Neutrophil (primary cell): ENCODE data around the gene DMAC2.

Experiments
- H3K27ac ChIP-seq: fragments of 200-600 bp; sonication (generic); 2 replicates; pipeline ENCODE4 v1.5.1; 2016; ENCODE audit warnings: mild to moderate bottlenecking, moderate library complexity
- H3K27me3 ChIP-seq: fragments of 200-600 bp; sonication (generic); 2 replicates; pipeline ENCODE4 v1.6.0; 2016; ENCODE audit warnings: mild to moderate bottlenecking
- H3K36me3 ChIP-seq: fragments of 200-600 bp; sonication (generic); 2 replicates; pipeline ENCODE4 v1.5.1; 2017
- H3K4me1 ChIP-seq, 2 experiments: fragments of 200-600 bp in 1 of 2; sonication (generic) in 1 of 2; 1 replicate in 1 of 2; 2 replicates in 1 of 2; pipeline versions ENCODE4 v1.5.1 to v1.6.1; 2013 to 2016; ENCODE audit warnings: low read depth in 1 of 2, low read length in 1 of 2, mild to moderate bottlenecking in 1 of 2, moderate library complexity in 1 of 2; ENCODE audit not compliant: control insufficient read depth in 1 of 2, insufficient read depth in 1 of 2
- H3K4me3 ChIP-seq, 2 experiments: fragments of 200-600 bp in 1 of 2; sonication (generic) in 1 of 2; 1 replicate in 1 of 2; 2 replicates in 1 of 2; pipeline ENCODE4 v1.5.1; 2013 to 2016; ENCODE audit warnings: low read depth in 1 of 2, low read length in 1 of 2, mild to moderate bottlenecking in 1 of 2, moderate library complexity in 1 of 2
- H3K9me3 ChIP-seq: fragments of 200-600 bp; sonication (generic); 2 replicates; pipeline ENCODE4 v1.5.1; 2016
- TF ChIP-seq, protein P1 (sequence below): fragments of 200-600 bp; sonication (generic); IDR thresholded peaks from 2 replicates; pipeline ENCODE4 v1.5.1; 2016; ENCODE audit warnings: antibody characterized with exemption

Gene DMAC2

GRCh38 chr19:41433171-41433570 is 6.5 kb downstream of the DMAC2 start:
- no peak overlapping the region for H3K4me3 ChIP-seq
- H3K27me3 ChIP-seq: no peaks in the 10 kb centered on the region
- TF ChIP-seq, protein P1, sequence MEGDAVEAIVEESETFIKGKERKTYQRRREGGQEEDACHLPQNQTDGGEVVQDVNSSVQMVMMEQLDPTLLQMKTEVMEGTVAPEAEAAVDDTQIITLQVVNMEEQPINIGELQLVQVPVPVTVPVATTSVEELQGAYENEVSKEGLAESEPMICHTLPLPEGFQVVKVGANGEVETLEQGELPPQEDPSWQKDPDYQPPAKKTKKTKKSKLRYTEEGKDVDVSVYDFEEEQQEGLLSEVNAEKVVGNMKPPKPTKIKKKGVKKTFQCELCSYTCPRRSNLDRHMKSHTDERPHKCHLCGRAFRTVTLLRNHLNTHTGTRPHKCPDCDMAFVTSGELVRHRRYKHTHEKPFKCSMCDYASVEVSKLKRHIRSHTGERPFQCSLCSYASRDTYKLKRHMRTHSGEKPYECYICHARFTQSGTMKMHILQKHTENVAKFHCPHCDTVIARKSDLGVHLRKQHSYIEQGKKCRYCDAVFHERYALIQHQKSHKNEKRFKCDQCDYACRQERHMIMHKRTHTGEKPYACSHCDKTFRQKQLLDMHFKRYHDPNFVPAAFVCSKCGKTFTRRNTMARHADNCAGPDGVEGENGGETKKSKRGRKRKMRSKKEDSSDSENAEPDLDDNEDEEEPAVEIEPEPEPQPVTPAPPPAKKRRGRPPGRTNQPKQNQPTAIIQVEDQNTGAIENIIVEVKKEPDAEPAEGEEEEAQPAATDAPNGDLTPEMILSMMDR: no peak
- no peak overlapping the region for H3K27ac ChIP-seq
- H3K36me3 ChIP-seq: peaks cover 15% of the 10 kb centered on the region
- H3K9me3 ChIP-seq: no peaks in the 10 kb centered on the region
- peaks cover 35 to 42% of the 10 kb centered on the region in 2 experiments for H3K4me1 ChIP-seq

GRCh38 chr19:41431426-41432386 is 8.0 kb downstream of the DMAC2 start:
- peak overlapping the region; percentile 57 for H3K27ac ChIP-seq
- no peaks in the 10 kb centered on the region for H3K9me3 ChIP-seq
- H3K4me1 ChIP-seq: peaks cover 43 to 50% of the 10 kb centered on the region in 2 experiments
- H3K27me3 ChIP-seq: no peaks in the 10 kb centered on the region
- H3K4me3 ChIP-seq: no peak overlapping the region
- H3K36me3 ChIP-seq: peaks cover 15% of the 10 kb centered on the region
- TF ChIP-seq, protein P1: peak; percentile 38

- Histone ChIP-seq H3K9me3 (no peaks in the 10 kb centered on the region), H3K27ac (peak overlapping the region; percentile 57), H3K4me1 (peaks cover 49 to 58% of the 10 kb centered on the region in 2 experiments), H3K4me3 (no peak overlapping the region), H3K36me3 (peaks cover 21% of the 10 kb centered on the region), H3K27me3 (no peaks in the 10 kb centered on the region)
- TF ChIP-seq, protein P1: no peak
These were observed 8.8 kb downstream of the DMAC2 start for GRCh38 chr19:41430922-41431321.

- Histone ChIP-seq H3K9me3 (no peaks in the 10 kb centered on the region), H3K4me3 (peak overlapping the region; percentile 94 to 100), H3K27me3 (no peaks in the 10 kb centered on the region), H3K27ac (peak overlapping the region; percentile 96), H3K4me1 (peaks cover 73 to 80% of the 10 kb centered on the region in 2 experiments), H3K36me3 (peaks cover 43% of the 10 kb centered on the region)
- TF ChIP-seq, protein P1: no peak
These were observed 11.2 kb downstream of the DMAC2 start for GRCh38 chr19:41428481-41428859.

DNA sequence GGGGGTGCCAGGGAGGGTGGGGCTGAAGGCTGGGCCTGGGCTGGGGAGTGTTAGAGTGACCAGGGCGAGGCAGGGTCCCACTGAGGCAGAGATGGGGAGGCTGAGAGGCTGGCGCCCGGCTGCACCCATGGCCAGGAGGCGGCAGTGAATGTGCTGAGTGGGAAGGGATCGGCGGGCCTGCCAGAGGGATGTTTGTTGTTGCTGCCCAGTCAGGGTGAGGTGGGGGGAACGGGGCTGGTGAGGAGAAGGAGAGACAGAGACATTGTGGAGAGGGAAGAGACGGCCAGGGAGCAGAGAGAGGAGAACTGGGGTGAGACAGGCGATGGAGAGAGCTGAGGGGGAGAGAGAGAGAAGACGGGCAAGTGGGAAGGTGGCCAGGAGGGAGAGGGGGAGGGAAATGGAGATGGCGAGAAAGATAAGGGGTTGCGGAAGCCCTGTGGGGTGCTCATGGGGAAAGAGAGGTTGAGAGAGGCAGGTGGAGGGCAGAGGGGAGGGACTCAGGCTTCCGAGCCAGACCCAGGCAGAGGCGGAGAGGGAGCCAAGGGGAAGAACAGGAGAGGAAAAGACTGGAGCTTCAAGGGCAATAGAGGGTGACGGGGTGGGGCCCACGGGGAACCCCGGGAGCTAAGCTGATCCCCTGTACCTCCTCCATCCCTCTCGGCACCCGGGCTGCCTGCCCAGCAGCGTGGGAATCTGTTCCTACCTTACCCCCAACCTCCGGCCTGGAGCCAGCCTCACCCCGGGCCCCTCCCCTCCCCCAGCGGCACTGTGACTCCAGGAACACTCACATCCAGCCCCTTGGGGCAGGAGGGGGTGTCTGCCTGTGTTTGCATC is 11.8 kb downstream of the DMAC2 start:
- H3K36me3 ChIP-seq: peaks cover 43% of the 10 kb centered on the region
- no peaks in the 10 kb centered on the region for H3K27me3 ChIP-seq
- TF ChIP-seq, protein P1: no peak
- peaks cover 79 to 86% of the 10 kb centered on the region in 2 experiments for H3K4me1 ChIP-seq
- H3K4me3 ChIP-seq: peak overlapping the region; percentile 94 to 100
- H3K27ac ChIP-seq: peak overlapping the region; percentile 96
- H3K9me3 ChIP-seq: no peaks in the 10 kb centered on the region
